Vagina (tissue), 2 donors: ENCODE data around the gene SLC10A7. TPM values are rescaled to one million over a fixed set of nuclear protein-coding genes. Genes with fewer than 3 reads are reported as not detected.

Experiments used
- DNase-seq, 2 donors: peaks; one replicate each; pipeline ENCODE4 v3.0.0-alpha.2; 2017; ENCODE audit errors: extremely low spot score in 2 of 2
- H3K27ac ChIP-seq: fragments of 200-600 bp; sonication (generic); one replicate; pipeline ENCODE4 v1.5.1; 2019
- H3K27me3 ChIP-seq: fragments of 200-600 bp; sonication (generic); one replicate; pipeline ENCODE4 v1.5.1; 2019
- H3K36me3 ChIP-seq, 2 donors: fragments of 200-600 bp; sonication (generic); one replicate each; pipeline ENCODE4 v1.5.1; 2017 to 2019
- H3K4me1 ChIP-seq: fragments of 200-600 bp; sonication (generic); one replicate; pipeline ENCODE4 v1.5.1; 2019
- H3K4me3 ChIP-seq, 2 donors: fragments of 200-600 bp; sonication (generic); 1 replicate in 1 of 2; 2 replicates in 1 of 2; pipeline ENCODE4 v1.5.1; 2016 to 2019
- H3K9me3 ChIP-seq: fragments of 200-600 bp; sonication (generic); one replicate; pipeline ENCODE4 v1.5.1; 2019
- CTCF ChIP-seq, 3 experiments: fragments of 450-650 bp in 2 of 3; fragments of 200-600 bp in 1 of 3; sonication (generic) in 1 of 3; IDR thresholded peaks; one replicate each; pipeline ENCODE4 v1.5.1; 2017 to 2019; ENCODE audit warnings: antibody characterized with exemption in 3 of 3, mild to moderate bottlenecking in 2 of 3, moderate library complexity in 2 of 3
- POLR2A ChIP-seq, 2 donors: fragments of 450-650 bp; IDR thresholded peaks; one replicate each; pipeline ENCODE4 v1.6.1; 2017; ENCODE audit warnings: antibody characterized with exemption in 2 of 2, mild to moderate bottlenecking in 2 of 2, moderate library complexity in 2 of 2
- POLR2AphosphoS5 ChIP-seq, 2 donors: sonication (generic); formaldehyde crosslinking; IDR thresholded peaks; one replicate each; pipeline ENCODE4 v1.9.0; 2017; ENCODE audit warnings: antibody characterized with exemption in 2 of 2, mild to moderate bottlenecking in 2 of 2, low read depth in 1 of 2; ENCODE audit not compliant: insufficient read depth in 1 of 2
- intact Hi-C: fragments of 100-400 bp; cut with DNase I; formaldehyde crosslinking; loops from one replicate; pipeline ENCODE4 v1.15.1; 2023
- total RNA-seq: library from RNA; depleted of rRNA; stranded (reverse); fragments of >200 nt; gene quantifications from one replicate; pipeline ENCODE4 v1.2.3, GENCODE V29; 2016

SLC10A7 gene
- total RNA-seq, 1 donor from 2014 or later, result 14.2 TPM

- no peak for DNase-seq
- H3K27ac ChIP-seq, result no peak overlapping the region
- intact Hi-C loops, result no loop called here
- H3K9me3 ChIP-seq, result no peaks in the 10 kb centered on the region
- no peaks in the 10 kb centered on the region for H3K4me1 ChIP-seq
- no peaks in the 10 kb centered on the region for H3K36me3 ChIP-seq
- no peaks in the 10 kb centered on the region for H3K27me3 ChIP-seq
- TF ChIP-seq POLR2AphosphoS5 (IDR thresholded peaks at IDR 0.05; ENCODE audit: insufficient read depth in 1 of 2, low read depth in 1 of 2) (no peak), CTCF (IDR thresholded peaks at IDR 0.05) (no peak), POLR2A (IDR thresholded peaks at IDR 0.05) (no peak)
- no peak overlapping the region for H3K4me3 ChIP-seq
Observed at GRCh38 chr4:146260521-146260920, 261.2 kb downstream of the SLC10A7 start.

- no peak for TF ChIP-seq CTCF (IDR thresholded peaks at IDR 0.05)
- no peak for TF ChIP-seq POLR2AphosphoS5 (IDR thresholded peaks at IDR 0.05; ENCODE audit: insufficient read depth in 1 of 2, low read depth in 1 of 2)
- no peak for TF ChIP-seq POLR2A (IDR thresholded peaks at IDR 0.05)
- Histone ChIP-seq H3K27me3 (no peaks in the 10 kb centered on the region), H3K27ac (no peak overlapping the region), H3K9me3 (no peaks in the 10 kb centered on the region), H3K36me3 (no peaks in the 10 kb centered on the region), H3K4me3 (no peak overlapping the region), H3K4me1 (no peaks in the 10 kb centered on the region)
- intact Hi-C loops, result no loop called here
- no peak for DNase-seq
Observed at GRCh38 chr4:146257511-146257910, 264.2 kb downstream of the SLC10A7 start.

- Histone ChIP-seq H3K9me3 (no peaks in the 10 kb centered on the region), H3K4me1 (no peaks in the 10 kb centered on the region), H3K27ac (no peak overlapping the region), H3K36me3 (no peaks in the 10 kb centered on the region), H3K27me3 (no peaks in the 10 kb centered on the region), H3K4me3 (no peak overlapping the region)
- DNase-seq, result no peak
- TF ChIP-seq POLR2AphosphoS5 (IDR thresholded peaks at IDR 0.05; ENCODE audit: insufficient read depth in 1 of 2, low read depth in 1 of 2), result no peak
- TF ChIP-seq CTCF (IDR thresholded peaks at IDR 0.05), result no peak
- no peak for TF ChIP-seq POLR2A (IDR thresholded peaks at IDR 0.05)
- intact Hi-C loops, result no loop called here
Observed at GRCh38 chr4:146256328-146256727, 265.4 kb downstream of the SLC10A7 start.

- no peak overlapping the region for H3K4me3 ChIP-seq
- no peaks in the 10 kb centered on the region for H3K9me3 ChIP-seq
- TF ChIP-seq POLR2AphosphoS5 (IDR thresholded peaks at IDR 0.05; ENCODE audit: insufficient read depth in 1 of 2, low read depth in 1 of 2) (no peak), CTCF (IDR thresholded peaks at IDR 0.05) (no peak), POLR2A (IDR thresholded peaks at IDR 0.05) (no peak)
- no peaks in the 10 kb centered on the region for H3K4me1 ChIP-seq
- H3K27me3 ChIP-seq, result no peaks in the 10 kb centered on the region
- no peaks in the 10 kb centered on the region for H3K36me3 ChIP-seq
- intact Hi-C loops, result no loop called here
- no peak for DNase-seq
- H3K27ac ChIP-seq, result no peak overlapping the region
Observed at GRCh38 chr4:146255874-146256273, 265.9 kb downstream of the SLC10A7 start.

- no peak for TF ChIP-seq POLR2AphosphoS5 (IDR thresholded peaks at IDR 0.05; ENCODE audit: insufficient read depth in 1 of 2, low read depth in 1 of 2)
- no peak for TF ChIP-seq CTCF (IDR thresholded peaks at IDR 0.05)
- TF ChIP-seq POLR2A (IDR thresholded peaks at IDR 0.05), result no peak
- Histone ChIP-seq H3K36me3 (no peaks in the 10 kb centered on the region), H3K9me3 (no peaks in the 10 kb centered on the region), H3K27ac (no peak overlapping the region), H3K4me3 (no peak overlapping the region), H3K4me1 (no peaks in the 10 kb centered on the region), H3K27me3 (no peaks in the 10 kb centered on the region)
- DNase-seq, result no peak
- intact Hi-C loops, result no loop called here
Observed at GRCh38 chr4:146255463-146255862, 266.3 kb downstream of the SLC10A7 start.
